Ascending aorta (tissue), 2 donors: ENCODE measurements around the gene SLC35E4. TPM values are rescaled to one million over a fixed set of nuclear protein-coding genes. Genes with fewer than 3 reads are reported as not detected.
"Not testable (repeated sequence)": the region's sequence is repeated elsewhere in the genome, so short reads cannot be mapped to it uniquely, and the experiment has no call there.

Experiments
- DNase-seq, 2 donors: peaks; one replicate each; pipeline ENCODE4 v3.0.0-alpha.2; 2019; ENCODE audit warnings: low spot score in 2 of 2
- H3K27ac ChIP-seq, 2 donors: fragments of 200-600 bp; sonication (generic); one replicate each; pipeline ENCODE4 v1.5.1; 2016 to 2017; ENCODE audit warnings: mild to moderate bottlenecking in 1 of 2
- H3K27me3 ChIP-seq: fragments of 200-600 bp; sonication (generic); one replicate; pipeline ENCODE4 v1.5.1; 2017
- H3K36me3 ChIP-seq, 2 donors: fragments of 200-600 bp; sonication (generic); one replicate each; pipeline ENCODE4 v1.5.1; 2016
- H3K4me1 ChIP-seq, 2 donors: fragments of 200-600 bp; sonication (generic); one replicate each; pipeline ENCODE4 v1.5.1; 2016 to 2017; ENCODE audit warnings: mild to moderate bottlenecking in 1 of 2
- H3K4me3 ChIP-seq, 2 donors: fragments of 200-600 bp; sonication (generic); one replicate each; pipeline ENCODE4 v1.5.1; 2016 to 2017; ENCODE audit warnings: mild to moderate bottlenecking in 1 of 2
- H3K9me3 ChIP-seq, 2 donors: fragments of 200-600 bp; sonication (generic); one replicate each; pipeline ENCODE4 v1.5.1; 2016
- CTCF ChIP-seq, 3 experiments: fragments of 200-600 bp in 2 of 3; fragments of 450-650 bp in 1 of 3; sonication (generic) in 2 of 3; IDR thresholded peaks; one replicate each; pipeline ENCODE4 v1.5.1; 2016 to 2019; ENCODE audit warnings: antibody characterized with exemption in 3 of 3, mild to moderate bottlenecking in 1 of 3, moderate library complexity in 1 of 3
- intact Hi-C: fragments of 100-400 bp; cut with DNase I; formaldehyde crosslinking; loops from one replicate; pipeline ENCODE4 v1.15.1; 2023
- total RNA-seq: library from RNA; depleted of rRNA; stranded (reverse); fragments of >200 nt; gene quantifications from one replicate; pipeline ENCODE4 v1.1.0, GENCODE V29; 2016

The SLC35E4 gene
- 38.1 TPM for total RNA-seq

DNA sequence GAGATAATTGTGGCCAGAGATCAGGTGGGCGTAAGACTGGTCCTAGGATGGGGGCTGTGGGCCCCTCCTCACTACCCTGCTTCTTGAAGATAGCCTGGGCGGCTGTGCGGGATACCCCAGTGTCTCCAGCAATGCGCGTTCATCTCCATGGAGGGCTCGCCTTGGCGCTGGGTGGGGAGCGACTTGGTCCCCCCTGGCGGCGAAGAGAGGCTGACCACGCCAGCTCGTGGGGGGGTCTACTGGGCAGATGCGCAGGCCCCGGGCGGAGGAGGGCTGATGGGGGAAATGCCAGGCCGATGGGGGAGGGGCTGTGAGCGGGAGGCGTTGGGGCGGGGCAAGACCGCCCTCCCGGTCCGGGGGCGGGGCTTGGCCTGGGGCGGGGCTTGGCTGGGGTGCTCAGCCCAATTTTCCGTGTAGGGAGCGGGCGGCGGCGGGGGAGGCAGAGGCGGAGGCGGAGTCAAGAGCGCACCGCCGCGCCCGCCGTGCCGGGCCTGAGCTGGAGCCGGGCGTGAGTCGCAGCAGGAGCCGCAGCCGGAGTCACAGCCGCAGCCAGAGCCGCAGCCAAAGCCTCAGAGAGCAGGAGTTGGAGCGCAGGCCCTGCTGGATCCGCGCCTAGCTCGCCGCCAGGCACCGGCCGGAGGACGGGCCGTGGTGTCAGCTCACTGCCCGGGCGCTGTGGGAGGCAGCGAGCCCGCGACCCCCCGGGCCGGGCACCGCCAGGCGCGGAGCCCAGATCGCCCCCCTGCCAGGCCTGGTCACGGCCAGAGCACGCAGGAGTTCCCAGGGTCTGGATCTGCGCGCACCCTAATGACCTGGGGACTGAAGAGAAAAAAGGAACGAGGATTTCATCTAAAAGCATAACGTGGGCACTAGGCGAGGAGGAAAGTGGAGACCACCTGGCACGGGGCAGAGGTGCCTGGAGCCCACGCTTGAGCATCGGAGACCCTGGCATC is at the start of gene SLC35E4:
SLC35E4 (plus strand) TSS at position 509 of the 953 bp plus-strand sequence. CDS start 670 bp downstream, outside the sequence.
- Histone ChIP-seq H3K4me1 (peaks cover 21 to 32% of the 10 kb centered on the region in 2 donors), H3K27ac (peak within 1 kb of the TSS; percentile 97 to 98), H3K4me3 (peak within 1 kb of the TSS; percentile 70 to 90), H3K9me3 (no peaks in the 10 kb centered on the region), H3K36me3 (no peaks in the 10 kb centered on the region), H3K27me3 (no peaks in the 10 kb centered on the region)
- TF ChIP-seq CTCF (IDR thresholded peaks at IDR 0.05) = peak; percentile 11 to 23 (median 20)
- intact Hi-C loops = loop anchor here (1.0 to 10.0 kb wide), 6 partner anchors 29 to 513 kb away; partner anchors contain the start of genes DUSP18, OSBP2, SMTN and TCN2
- DNase-seq = peak; percentile 74 to 96

GRCh38 chr22:30586414-30586813 is 49.2 kb upstream of the SLC35E4 start:
- intact Hi-C loops = no loop called here
- no peaks in the 10 kb centered on the region for H3K9me3 ChIP-seq
- H3K4me1 ChIP-seq = peaks cover 6 to 13% of the 10 kb centered on the region in 2 donors
- H3K27ac ChIP-seq = no peak overlapping the region
- DNase-seq = no peak
- no peaks in the 10 kb centered on the region for H3K27me3 ChIP-seq
- H3K4me3 ChIP-seq = no peak overlapping the region
- TF ChIP-seq CTCF (IDR thresholded peaks at IDR 0.05) = no peak
- H3K36me3 ChIP-seq = peaks cover 77 to 78% of the 10 kb centered on the region in 2 donors

- intact Hi-C loops = loop anchor here (1.0 to 5.0 kb wide), 3 partner anchors 14 to 168 kb away; partner anchors contain the start of gene DUSP18
- no peak for DNase-seq
- peak overlapping the region; percentile 59 to 85 for H3K4me3 ChIP-seq
- H3K4me1 ChIP-seq = peaks cover 6 to 15% of the 10 kb centered on the region in 2 donors
- peaks cover 29 to 31% of the 10 kb centered on the region in 2 donors for H3K36me3 ChIP-seq
- H3K27ac ChIP-seq = peak overlapping the region; percentile 73 to 81
- no peaks in the 10 kb centered on the region for H3K9me3 ChIP-seq
- no peaks in the 10 kb centered on the region for H3K27me3 ChIP-seq
- no peak for TF ChIP-seq CTCF (IDR thresholded peaks at IDR 0.05)
Measured at GRCh38 chr22:30591191-30591587, 44.4 kb upstream of the SLC35E4 start.

DNA sequence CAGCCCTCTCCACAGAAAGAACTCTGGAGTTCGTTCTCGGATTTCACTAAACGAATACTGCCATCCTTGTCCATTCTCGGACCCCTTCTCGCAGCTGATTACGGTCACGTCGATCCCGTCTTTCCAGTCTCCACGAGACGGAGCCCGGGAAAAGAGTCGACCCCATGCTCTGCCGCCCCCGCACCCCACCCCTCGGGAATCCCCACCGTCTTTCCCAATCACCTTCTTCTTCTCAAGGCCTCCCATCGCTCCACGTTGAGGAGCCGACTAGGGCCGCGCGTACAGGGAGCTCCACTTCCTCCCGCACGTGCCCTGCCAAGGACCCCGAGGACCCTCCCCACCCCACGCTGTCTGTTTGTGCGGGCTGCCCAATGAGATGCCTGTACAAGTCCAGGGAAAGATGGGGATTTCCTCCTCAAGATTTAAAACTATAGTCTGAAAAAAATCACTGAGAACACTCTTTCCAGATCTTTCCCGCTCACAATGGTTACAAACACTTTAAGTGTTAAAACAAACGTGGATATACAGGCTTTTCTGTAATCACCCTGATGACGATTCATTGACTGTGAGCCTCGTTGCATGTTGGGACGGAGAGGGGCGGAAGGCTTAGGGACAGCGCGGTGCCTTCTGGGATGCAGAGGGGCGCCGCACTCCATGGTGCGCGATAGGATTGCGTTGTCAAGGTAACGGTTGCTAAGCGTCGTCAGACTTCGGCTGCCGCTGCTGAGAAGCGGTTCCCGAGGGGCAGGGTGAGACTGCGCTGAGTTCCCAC is 43.8 kb upstream of the SLC35E4 start, which contains the start of gene PES1:
PES1 (minus strand) TSS at position 323 of the 772 bp plus-strand sequence; CDS start at position 246, 77 bp downstream.
- no peak for TF ChIP-seq CTCF (IDR thresholded peaks at IDR 0.05)
- peak; percentile 81 to 98 for DNase-seq
- intact Hi-C loops = loop anchor here (1.0 to 5.0 kb wide), 5 partner anchors 14 to 515 kb away; partner anchors contain the start of genes DUSP18, SELENOM and SLC35E4
- Histone ChIP-seq H3K27ac (peak within 1 kb of the TSS; percentile 73 to 81), H3K27me3 (no peaks in the 10 kb centered on the region), H3K4me3 (peak within 1 kb of the TSS; percentile 59 to 85), H3K36me3 (peaks cover 23 to 25% of the 10 kb centered on the region in 2 donors), H3K4me1 (peaks cover 6 to 15% of the 10 kb centered on the region in 2 donors), H3K9me3 (no peaks in the 10 kb centered on the region)

DNA sequence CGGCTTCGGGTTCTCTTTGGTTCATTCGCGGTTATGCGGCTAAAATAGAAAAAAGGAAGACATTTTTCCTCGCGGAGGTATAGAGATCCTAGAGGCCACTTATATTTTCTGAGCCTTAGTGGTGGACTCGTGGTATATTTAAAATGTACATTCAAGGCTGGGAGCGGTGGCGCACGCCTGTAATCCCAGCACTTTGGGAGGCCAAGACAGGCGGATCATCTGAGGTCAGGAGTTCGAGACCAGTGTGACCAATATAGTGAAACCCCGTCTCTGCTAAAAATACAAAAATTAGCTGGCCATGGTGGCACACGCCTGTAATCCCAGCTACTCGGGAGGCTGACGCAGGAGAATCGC is 43.2 kb upstream of the SLC35E4 start:
- Histone ChIP-seq H3K36me3 (peaks cover 18 to 20% of the 10 kb centered on the region in 2 donors), H3K4me1 (peaks cover 6 to 15% of the 10 kb centered on the region in 2 donors), H3K4me3 (peak overlapping the region; percentile 59 to 85)
- H3K27me3 ChIP-seq, H3K27ac ChIP-seq, H3K9me3 ChIP-seq, DNase-seq: not testable (repeated sequence)
- intact Hi-C loops = loop anchor here (1.0 to 5.0 kb wide), 3 partner anchors 43 to 514 kb away; partner anchors contain the start of genes DUSP18, SELENOM and SLC35E4
